Kidney epithelial cell (primary cell): ENCODE data around the gene NETO2. TPM values are rescaled to one million over a fixed set of nuclear protein-coding genes. Genes with fewer than 3 reads are reported as not detected.
"Not testable (repeated sequence)": the region's sequence is repeated elsewhere in the genome, so short reads cannot be mapped to it uniquely, and the experiment has no call there.

ENCODE experiments used
- DNase-seq: peaks from one replicate; pipeline ENCODE4 v3.0.0-alpha.2; 2010; ENCODE audit warnings: low read depth
- H3K27me3 ChIP-seq: 2 replicates; pipeline ENCODE4 v1.6.0; 2011; ENCODE audit warnings: low read length; ENCODE audit not compliant: control insufficient read depth, insufficient read depth
- H3K36me3 ChIP-seq: 2 replicates; pipeline ENCODE4 v1.5.1; 2011; ENCODE audit warnings: low read length; ENCODE audit not compliant: control insufficient read depth, insufficient read depth
- H3K4me3 ChIP-seq: 2 replicates; pipeline ENCODE4 v1.5.1; 2011; ENCODE audit warnings: low read depth, mild to moderate bottlenecking, control low read depth, low read length
- CTCF ChIP-seq: IDR thresholded peaks from 2 replicates; pipeline ENCODE4 v1.5.1; 2011; ENCODE audit warnings: mild to moderate bottlenecking, moderate library complexity, low read length, control low read depth, inconsistent platforms; ENCODE audit not compliant: insufficient read depth, poor library complexity, severe bottlenecking
- total RNA-seq: library from RNA; depleted of rRNA; stranded (reverse); fragments of >200 nt; gene quantifications from 2 replicates; pipeline ENCODE4 v1.2.3, GENCODE V29; 2015

Gene NETO2
- total RNA-seq, 1 donor from 2014 or later: 41.9 TPM

DNA sequence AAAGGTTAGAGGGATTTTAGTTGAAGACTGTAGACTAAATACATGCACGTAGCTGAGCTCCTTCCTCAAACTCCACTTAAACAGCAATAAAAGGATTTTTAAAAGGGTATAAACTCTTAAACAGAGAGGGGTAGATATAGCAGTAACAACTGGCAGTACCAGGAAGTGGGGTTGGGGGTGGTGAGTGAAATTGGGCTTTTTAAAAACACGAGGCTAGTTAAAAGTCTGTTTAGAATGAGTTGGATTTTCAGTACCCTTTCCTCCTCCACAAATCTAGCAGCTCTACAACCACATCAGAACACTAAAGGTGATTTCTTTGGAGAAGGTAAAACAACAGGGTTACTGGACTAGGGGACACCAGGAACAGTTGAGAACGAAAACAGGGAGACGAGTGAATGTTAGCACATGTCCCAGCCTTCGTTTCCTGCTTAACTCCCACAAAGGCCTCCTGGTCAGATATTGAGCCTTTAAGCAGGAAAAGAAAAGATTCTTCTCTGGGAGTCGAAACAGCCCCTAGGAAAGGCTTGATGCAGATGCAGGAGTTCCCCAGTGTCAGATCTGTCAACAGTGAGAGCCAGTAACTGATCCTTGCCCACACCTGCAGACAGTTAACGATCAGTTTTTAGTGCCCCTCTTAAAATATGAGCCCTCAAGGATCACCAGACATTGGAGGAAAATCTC, 13.8 kb downstream of the NETO2 start:
- H3K27me3 ChIP-seq: no peaks in the 10 kb centered on the region
- DNase-seq: no peak
- H3K36me3 ChIP-seq: peaks cover 1% of the 10 kb centered on the region
- H3K4me3 ChIP-seq: no peak overlapping the region
- TF ChIP-seq CTCF: no peak

- no peak for DNase-seq
- TF ChIP-seq CTCF: no peak
- Histone ChIP-seq H3K27me3 (no peaks in the 10 kb centered on the region), H3K36me3 (peaks cover 1% of the 10 kb centered on the region), H3K4me3 (no peak overlapping the region)
Observed at GRCh38 chr16:47127541-47127940, 16.2 kb downstream of the NETO2 start.

GRCh38 chr16:47125757-47126156, 18.0 kb downstream of the NETO2 start:
- H3K36me3 ChIP-seq: peaks cover 1% of the 10 kb centered on the region
- H3K4me3 ChIP-seq: no peak overlapping the region
- DNase-seq: no peak
- TF ChIP-seq CTCF: no peak
- no peaks in the 10 kb centered on the region for H3K27me3 ChIP-seq

- Histone ChIP-seq H3K36me3 (peaks cover under 1% of the 10 kb centered on the region), H3K4me3 (no peak overlapping the region), H3K27me3 (no peaks in the 10 kb centered on the region)
- DNase-seq: no peak
- TF ChIP-seq CTCF: no peak
Observed at GRCh38 chr16:47113130-47113529, 30.6 kb downstream of the NETO2 start.

GRCh38 chr16:47110939-47111338, 32.8 kb downstream of the NETO2 start:
- TF ChIP-seq CTCF: no peak
- Histone ChIP-seq H3K36me3 (no peaks in the 10 kb centered on the region), H3K27me3 (no peaks in the 10 kb centered on the region), H3K4me3 (no peak overlapping the region)
- no peak for DNase-seq

GRCh38 chr16:47109361-47109760, 34.4 kb downstream of the NETO2 start:
- DNase-seq: no peak
- no peaks in the 10 kb centered on the region for H3K36me3 ChIP-seq
- TF ChIP-seq CTCF: no peak
- H3K4me3 ChIP-seq: no peak overlapping the region
- H3K27me3 ChIP-seq: no peaks in the 10 kb centered on the region

DNA sequence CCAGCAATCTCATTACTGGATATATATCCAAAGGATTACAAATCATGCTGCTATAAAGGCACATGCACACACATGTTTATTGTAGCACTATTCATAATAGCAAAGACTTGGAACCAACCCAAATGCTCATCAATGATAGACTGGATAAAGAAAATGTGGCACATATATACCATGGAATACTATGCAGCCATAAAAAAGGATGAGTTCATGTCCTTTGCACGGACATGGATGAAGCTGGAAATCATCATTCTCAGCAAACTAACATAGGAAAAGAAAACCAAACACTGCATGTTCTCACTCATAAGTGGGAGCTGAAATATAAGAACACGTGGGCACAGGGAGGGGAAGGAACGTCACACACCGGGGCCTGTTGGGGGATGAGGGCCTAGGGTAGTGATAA, 40.8 kb downstream of the NETO2 start:
- not testable (repeated sequence) for H3K36me3 ChIP-seq, DNase-seq, H3K27me3 ChIP-seq, H3K4me3 ChIP-seq

DNA sequence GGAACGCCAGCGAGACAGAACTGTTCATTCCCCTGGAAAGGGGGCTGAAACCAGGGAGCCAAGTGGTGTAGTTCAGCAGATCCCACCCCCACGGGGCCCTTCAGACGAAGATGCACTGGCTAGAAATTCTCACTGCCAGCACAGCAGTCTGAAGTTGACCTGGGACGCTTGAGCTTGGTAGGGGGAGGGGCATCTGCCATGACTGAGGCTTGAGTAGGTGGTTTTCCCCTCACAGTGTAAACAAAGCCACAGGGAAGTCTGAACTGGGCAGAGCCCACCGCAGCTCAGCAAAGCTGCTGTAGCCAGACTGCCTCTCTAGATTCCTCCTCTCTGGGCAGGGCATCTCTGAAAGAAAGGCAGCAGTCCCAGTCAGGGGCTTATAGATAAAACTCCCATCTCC, 46.6 kb downstream of the NETO2 start:
- not testable (repeated sequence) for H3K27me3 ChIP-seq, H3K36me3 ChIP-seq, H3K4me3 ChIP-seq, DNase-seq
